Stimulated activated CD8-positive, alpha-beta memory T cell treated with anti-CD3 and anti-CD28 coated beads, Interleukin-7, amount 100 ng/mL, for 1 hour (primary cell): ENCODE measurements around the gene CSNK1D.

Experiments
- DNase-seq, 2 donors: peaks; one replicate each; pipeline ENCODE4 v3.0.0-alpha.2; 2020; ENCODE audit warnings: low read depth in 2 of 2

Gene CSNK1D

DNA sequence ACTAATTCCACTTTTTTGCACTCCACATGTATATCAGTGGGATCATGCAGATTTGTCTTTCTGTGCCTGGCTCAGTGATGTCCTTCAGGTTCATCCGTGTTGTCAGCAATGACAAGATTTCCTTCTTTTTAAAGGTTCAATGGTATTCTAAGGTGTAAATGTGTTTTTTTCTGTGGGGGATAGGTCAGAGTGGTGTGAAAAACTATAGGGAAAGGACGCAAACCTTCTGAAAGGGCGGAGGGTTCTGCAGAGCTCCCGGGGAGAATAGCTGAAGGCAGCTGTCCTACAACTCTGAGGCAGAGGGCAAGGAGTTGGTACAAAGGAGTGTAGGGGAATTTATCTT lies 21.9 kb upstream of the CSNK1D start:
- no peak for DNase-seq

DNA sequence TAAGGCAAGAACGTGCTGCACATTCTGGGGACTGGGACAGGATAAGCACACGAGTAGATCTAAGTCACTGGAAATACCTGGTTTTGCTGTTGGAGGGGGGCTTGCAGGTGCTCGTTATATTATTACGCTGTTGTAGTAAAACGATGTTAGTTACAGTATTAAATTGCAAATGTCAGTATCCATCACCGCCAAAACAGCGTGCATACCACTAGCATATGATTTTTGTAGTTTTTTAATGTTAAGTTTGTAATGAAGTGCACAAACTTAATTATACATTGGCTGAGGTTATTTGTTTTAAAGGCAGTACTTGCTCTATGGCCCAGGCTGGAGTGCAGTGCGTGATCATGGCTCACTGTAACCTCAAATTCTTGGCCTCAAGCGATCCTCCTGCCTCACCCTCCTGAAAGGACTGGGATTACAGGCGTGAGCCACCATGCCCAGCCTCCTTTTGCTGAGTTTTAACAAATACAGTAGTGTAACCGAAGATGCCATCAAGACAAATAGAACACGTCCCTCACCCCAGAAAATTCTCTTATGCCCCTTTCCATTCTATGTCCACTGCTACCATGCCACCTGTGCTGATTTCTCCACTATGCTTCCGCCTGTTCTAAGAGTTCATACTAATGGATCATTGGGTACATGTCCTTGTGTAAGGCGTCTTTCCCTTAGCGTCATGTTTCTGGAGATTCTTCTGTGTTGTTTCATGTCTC lies 20.7 kb upstream of the CSNK1D start:
- no peak for DNase-seq

DNA sequence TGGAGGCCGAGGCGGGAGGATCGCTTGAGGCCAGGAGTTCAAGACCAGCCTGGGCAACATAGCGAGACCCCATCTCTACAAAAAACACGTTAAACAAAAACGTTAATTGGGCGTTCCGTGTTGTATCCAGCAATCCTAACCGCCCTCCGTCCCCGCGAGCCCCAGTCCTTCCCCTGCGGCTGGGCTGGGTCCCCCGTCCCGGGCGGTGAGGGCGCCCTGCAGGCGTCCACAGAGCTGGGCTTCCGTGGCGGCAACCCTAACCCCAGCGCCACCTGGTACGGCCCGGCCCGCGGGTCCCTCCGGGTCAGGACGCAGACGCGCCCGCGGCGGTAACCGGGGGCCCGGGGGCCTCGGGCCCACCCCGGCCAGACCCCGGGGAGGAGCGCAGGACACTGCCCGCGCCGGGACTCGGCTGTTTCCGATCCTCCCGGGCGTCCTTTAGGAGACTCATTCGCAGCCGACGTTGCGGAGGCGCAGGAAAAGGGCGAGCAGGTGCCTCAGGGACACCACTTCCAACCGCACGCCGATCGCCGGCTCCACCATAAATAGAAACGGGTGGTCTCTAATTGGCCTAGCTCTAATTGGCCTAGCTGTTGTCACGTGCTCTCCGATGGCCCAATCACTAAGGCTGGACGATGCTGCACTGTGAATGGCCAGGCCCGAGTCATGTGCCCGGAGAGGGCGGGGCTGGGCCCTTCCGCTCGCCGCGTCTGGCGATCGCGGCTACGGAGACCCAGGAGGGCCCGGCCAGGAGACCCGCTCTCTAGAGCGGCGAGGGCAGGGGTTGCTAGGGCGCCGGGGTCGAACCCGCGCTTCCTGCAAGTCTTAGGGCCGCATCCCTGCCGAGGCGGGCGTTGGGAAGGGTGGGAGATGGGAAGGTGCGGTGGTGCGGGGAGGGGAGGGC lies 19.0 kb upstream of the CSNK1D start:
- DNase-seq: peak; percentile 74 to 77

DNA sequence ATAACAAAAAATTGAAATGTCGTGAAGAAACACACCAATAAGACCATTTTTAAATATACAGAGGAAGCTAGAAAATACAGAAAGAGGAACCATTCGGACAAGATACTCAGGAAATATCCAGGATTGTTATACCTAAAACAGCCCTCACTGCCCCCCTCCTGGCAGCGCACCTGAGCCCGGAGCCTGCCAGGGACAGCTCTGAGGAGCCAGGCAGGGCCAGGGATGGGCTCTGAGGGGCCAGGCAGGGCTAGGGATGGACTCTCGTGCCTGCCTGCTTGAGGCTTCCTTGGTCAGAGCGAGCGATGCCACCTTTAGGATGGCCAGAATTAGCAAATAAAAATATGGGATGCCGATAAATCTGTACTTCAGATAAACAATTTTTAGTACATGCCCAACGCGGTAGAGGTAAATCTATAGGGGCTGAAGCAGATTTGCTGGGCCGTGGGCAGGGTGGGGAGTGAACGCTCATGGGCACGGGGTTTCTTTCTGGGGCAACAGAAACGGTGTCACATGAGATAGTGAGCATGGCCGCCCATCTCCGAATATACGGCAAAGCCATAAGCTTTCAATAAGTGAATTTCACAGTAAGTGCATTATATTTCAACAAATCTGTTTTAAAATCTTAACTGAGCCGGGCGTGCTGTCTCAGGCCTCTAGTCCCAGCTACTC lies 18.2 kb upstream of the CSNK1D start:
- no peak for DNase-seq

DNA sequence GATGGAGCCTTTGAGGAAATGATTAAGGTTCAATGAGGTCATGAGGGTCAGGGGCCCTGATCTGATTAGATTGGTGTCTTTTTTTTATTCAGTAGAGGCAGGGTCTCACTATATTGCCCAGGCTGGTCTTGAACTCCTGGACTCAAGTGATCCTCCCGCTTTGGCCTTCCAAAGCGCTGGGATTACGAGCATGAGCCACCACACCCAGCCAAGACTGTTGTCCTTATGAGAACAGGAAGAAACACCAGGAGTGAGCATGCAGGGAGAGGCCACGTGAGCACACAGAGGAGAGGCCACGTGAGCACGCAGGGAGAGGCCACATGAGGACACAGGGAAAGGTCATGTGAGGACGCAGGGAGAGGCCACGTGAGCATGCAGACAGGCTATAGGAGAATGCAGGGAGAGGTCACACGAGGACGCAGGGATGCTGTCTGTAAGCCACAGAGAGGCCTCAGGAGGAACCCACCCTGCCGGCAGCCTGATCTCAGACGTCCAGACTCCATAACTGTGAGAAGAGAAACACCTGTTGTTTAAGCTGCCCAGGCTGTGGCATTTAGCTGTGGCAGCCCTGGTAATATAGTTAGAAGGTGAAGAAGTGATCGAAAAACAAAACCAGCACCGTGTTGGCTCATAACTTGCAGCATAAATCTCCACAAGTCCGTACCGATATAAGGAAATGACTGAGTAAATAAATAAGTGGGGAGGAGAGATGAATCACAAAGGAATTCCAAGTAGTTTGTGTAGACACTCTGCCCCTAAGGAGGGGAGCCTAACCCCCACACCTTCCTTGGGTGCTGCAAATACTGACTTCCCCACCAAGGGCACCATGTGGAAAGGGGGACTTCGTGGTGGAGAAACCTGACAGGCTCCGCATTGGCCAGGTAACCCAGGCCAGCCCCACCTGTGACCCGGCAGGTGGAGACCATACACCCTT lies 14.6 kb upstream of the CSNK1D start:
- no peak for DNase-seq

DNA sequence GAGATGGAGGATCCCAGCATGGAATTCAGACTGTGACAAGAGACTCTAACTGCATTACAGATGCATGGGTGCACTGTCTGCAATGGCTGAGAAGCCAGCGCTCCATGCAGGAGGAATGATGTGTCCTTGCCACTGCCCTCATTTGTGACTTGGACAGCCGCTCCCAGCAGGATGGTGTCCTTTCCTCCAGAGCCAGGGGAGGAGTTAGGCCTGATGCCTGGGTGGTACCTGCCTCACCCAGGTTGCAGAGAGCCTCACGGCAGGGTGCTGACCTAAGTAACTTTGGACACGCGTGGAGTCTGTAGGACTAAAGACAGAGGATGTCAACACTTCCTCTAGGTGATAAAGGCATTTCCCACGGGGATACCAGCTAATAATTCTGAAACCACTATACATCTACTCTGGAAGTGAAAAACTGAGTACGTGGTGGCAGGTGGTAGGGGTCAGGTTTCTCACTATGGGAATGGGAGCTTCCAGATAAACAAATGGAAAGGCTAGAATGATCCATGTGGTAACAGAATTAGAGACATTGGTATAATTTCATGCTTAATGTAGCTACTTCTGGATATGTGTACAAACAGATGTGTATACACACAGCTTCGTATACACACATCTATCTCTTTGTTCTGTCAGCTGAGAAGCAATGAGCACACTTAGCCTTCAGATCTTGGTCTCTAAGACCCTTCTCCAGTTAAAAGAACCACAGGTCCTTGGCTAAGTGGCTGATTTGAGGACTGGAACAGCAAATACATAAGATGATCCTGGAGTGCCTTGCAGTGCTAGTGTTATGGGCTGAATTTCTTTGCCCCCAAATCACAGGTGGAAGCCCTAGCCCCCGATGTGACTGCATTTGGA lies 13.7 kb upstream of the CSNK1D start:
- DNase-seq: no peak

DNA sequence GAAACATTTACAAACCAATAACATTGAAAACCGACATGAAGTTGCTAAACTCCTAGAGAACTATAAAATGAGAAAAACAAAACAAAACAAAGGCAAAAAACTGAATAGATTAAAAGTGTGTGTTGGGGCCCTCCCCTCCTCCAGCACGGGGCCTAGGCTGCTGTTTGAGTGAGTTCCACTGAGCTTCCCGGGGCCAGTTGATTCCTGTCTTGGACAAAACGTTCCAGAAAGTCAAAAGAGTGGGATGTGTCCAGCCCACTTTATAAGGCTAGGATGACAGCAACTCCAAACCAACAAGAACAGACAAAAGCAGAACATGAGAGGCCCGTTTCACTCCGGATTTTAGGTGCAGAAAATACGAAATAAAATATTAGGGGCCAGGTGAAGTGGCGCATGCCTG lies 11.6 kb upstream of the CSNK1D start:
- no peak for DNase-seq

DNA sequence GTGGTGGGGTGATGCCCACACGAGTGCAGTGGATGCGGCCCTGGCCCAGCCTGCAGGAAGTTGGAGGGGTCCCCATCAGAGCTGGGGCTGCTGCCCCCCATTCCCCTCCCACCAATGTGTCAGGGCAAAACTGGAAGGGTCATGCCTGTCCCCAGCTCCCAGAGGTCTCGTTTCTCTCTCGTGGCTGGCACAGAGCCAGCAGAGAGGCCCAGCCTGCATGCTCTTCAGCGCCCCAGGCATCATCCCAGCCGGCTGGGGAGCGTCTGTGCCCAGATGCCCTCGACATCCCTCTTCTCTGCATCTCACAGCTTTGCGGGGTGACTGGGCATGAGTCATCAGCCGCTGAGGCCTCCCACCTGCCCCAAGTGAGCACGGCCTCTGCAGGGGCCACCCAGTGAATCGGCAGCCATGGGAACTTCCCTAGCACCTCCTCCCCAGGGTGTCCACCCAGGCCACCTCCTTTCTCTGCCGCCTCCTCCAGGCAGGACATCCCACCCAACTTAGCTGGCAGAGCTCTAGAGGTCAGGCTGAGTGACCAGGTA lies 9.8 kb upstream of the CSNK1D start:
- DNase-seq: no peak

DNA sequence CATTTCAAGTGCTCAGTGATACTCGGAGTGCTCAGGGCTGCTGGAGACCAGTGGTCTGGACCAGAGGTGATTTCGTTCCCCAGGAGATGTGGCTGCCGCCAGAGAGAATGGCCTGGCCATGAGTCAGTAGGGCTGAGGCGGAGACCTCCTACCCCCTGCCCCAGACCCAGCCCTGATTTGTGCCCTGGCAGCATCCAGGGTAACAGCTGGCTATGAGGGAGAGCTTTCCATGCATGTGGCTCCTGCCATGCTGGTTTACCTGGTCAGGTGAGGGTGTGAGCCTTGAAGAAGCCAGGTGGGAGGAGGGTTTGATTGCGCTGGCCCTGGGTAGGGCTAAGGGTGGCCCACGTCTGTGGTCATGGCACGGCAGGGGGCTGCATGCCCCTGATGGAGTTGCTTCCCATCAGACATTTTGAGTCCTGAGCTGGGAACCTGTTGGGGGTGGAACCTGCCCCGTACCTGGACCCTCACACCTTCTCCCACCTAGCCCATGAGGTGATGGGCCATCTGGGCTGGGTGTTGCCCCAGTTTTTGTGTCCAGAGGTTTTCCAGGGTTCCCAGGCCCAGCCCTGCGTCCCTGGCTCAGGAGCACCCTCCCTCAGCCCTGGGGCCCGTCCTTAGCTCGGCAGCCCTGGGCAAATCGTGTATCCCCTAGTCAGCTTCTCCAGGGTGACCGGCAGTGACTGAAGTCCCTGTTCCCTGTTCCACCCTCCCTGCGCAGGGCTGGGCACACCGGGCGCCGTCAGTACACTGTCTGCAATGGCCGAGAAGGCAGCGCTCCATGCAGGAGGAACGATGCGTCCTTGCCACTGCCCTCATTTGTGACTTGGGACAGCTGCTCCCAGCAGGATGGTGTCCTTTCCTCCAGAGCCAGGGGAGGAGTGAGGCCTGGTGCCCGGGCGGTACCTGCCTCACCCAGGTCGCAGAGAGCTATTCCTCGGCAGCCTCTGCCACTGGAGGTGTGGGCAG lies 9.0 kb upstream of the CSNK1D start:
- no peak for DNase-seq

DNA sequence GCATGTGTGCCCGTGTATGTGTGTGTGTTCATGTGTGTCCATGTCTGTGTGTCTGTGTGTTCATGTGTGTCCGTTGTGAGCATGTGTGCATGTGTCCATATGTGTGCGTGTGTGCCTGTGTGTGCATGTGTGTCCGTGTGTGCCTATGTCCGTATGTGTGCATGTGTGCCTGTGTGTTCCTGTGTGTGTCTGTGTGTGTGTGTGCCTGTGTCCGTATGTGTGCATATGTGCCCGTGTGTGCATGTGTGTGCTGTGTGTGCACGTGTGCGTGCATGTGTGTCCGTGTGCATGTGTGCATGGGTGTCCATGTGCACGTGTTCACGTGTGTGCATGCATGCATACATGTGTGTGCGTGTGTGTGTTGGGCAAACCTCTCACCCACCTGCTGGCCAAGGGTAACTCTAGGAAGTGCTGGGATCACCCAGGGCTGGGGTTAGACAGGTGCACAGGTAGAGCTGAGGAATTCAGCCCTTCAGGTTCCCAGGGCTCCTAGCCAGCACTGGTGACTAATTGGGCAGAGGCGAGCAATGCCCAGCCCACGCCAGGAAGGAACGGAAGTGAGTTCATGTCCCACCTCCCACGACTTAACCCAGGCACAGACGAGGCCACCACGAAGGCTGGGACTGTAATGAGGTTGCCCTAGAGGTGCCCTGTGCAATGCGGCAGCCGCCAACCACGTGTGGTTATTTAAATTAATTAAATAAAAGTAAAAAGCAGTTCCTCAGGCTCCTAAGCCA lies 8.2 kb upstream of the CSNK1D start:
- no peak for DNase-seq

DNA sequence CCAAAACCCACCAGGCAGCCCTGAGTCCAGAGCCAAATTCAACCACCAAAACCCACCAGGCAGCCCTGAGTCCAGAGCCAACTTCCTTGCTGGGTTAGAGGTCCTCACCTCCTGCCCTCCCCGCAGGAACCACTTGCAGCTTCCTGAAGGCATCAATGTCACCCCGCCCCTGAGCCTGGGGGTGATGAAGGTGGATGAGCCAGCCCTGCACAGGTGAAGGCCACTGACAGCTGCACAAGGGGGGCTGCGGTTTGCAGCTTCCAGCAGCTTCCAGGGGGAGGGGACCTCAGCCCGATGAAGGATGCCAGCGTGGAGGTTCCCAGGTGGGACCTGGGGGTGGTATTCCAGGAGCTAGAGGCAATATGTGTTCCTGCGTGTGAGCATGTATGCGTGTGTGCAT lies 7.6 kb upstream of the CSNK1D start:
- no peak for DNase-seq

DNA sequence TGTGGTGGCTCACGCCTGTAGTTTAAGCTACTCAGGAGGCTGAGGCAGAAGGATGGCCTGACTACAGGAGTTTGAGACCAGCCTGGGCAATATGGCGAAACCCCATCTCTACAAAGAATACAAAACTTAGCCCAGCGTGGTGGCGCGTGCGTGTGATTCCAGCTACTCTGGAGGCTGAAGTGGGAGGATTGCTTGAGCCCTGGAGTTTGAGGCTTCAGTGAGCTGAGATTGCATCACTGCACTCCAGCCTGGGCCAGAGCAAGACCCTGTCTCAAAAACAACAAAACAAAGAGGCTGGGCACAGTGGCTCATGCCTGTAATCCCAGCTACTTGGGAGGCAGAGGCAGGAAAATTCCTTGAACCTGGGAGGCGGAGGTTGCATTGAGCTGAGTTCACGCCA lies 7.0 kb upstream of the CSNK1D start:
- DNase-seq: no peak

DNA sequence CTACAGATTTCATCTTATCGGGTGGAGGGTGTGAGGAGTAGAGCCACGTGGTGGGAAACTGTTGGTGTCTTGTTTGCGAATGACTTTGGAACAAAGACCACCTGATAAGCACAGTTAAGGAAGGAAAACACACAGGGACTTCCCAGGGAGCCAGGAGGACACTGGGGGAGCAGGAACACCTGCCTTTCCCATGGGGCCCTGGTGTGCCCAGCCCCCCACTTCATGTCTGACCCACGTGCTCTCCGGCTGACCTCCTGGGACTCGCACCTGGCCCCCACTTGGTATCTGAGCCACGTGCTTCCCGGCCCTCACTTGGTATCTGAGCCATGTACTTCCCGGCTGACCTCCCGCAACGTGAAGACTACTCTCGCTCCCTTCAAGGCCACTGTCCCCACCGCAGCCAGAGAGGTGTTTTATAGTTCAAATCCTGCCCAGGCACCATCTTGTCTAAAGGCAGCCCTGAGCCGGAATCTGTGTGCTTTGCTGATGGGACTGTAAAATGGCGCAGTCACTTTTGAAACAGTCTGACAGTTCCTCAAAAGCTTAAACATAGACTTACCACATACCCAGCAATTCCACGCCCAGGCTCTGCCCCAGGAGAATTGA lies 5.4 kb upstream of the CSNK1D start:
- no peak for DNase-seq

DNA sequence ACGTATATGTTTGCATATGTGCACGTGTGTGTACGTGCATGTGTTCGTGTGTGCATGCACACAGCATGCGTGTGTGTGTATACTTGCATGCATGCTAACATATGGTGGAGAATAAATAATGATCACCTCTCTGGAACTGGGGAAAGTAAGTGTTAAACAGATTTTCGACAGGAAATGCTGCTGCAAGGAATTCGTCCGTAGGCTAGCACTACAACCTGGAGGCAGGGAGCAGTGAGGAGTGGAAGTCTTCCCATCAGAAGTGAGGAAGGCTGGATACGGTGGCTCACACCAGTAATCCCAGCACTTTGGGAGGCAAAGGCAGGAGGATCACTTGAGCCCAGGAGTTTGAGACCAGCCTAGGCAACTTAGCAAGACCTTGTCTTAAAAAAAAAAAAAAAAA lies 4.8 kb upstream of the CSNK1D start:
- no peak for DNase-seq

DNA sequence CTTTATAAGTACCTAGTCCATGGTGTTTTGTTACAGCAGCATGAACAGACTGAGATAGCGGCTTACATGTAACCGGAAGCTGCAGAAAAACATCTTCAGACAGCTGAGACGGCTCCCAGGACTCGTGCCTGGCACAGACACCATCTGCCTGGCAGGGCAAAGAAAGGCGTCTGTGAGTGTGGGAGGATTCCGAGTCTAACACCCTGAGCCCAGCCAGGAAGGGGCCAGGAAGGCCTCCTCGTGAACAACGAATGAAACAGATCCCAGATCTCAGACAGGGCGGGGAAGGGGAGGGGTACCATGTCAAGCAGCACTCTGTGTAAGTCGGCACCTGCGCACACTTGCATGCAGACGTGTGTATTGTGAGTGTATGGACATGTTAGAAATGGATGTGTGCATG lies 4.4 kb upstream of the CSNK1D start:
- no peak for DNase-seq

DNA sequence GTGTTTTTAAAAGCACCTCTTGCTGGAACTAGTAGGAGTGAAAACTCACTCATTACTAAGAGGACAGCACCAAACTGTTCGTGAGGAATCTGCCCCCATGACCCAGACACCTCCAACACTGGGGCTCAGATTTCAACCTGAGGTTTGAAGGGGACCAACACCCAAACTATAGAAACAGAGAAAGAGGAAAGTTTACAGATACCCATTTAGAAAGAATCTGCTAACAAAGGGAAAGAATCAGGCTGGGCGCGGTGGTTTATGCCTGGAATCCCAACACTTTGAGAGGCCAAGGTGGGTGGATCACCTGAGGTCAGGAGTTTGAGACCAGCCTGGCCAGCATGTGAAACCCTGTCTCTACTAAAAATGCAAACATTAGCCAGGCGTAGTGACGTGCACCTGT lies 3.4 kb upstream of the CSNK1D start:
- no peak for DNase-seq

DNA sequence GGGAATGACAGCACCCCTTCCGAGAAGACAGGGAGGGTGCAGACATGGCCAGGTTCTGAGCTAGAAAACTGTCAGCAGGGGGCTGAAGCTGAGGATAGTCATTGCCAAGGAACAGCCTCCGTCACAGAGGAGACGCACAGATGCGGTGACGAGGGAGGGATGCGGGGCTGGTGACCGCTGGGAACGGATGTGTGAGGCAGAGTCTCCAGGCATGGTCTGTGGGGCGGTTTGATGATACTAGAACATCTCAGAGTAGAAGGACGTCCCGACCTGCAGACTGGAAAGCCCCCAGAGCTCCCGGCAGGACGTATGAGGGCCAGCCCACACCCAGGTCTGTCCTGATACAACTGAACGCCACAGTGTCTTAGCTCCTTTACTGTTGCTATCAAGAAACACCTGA lies 1.8 kb upstream of the CSNK1D start:
- DNase-seq: no peak
